GM12892 (cell line): ENCODE results near the gene H6PD.

ENCODE experiments used
- DNase-seq: peaks from one replicate; pipeline ENCODE4 v3.0.0; 2011; ENCODE audit not compliant: insufficient read length
- FAIRE-seq: peaks from 2 replicates; lab custom pipeline; 2011; peaks lifted over from hg19 to GRCh38; lab: Jason Lieb, UNC
- POLR2A ChIP-seq: IDR thresholded peaks from 2 replicates; pipeline ENCODE4 v1.6.1; 2011; ENCODE audit warnings: low read depth, low read length, control low read depth
- POLR2AphosphoS5 ChIP-seq: IDR thresholded peaks from 2 replicates; pipeline ENCODE4 v1.6.1; 2011; ENCODE audit warnings: low read depth, low read length, control low read depth
- TAF1 ChIP-seq: IDR thresholded peaks from 2 replicates; pipeline ENCODE4 v1.6.1; 2011; ENCODE audit warnings: low read depth, mild to moderate bottlenecking, control low read depth, low read length, borderline replicate concordance

Gene H6PD

DNA sequence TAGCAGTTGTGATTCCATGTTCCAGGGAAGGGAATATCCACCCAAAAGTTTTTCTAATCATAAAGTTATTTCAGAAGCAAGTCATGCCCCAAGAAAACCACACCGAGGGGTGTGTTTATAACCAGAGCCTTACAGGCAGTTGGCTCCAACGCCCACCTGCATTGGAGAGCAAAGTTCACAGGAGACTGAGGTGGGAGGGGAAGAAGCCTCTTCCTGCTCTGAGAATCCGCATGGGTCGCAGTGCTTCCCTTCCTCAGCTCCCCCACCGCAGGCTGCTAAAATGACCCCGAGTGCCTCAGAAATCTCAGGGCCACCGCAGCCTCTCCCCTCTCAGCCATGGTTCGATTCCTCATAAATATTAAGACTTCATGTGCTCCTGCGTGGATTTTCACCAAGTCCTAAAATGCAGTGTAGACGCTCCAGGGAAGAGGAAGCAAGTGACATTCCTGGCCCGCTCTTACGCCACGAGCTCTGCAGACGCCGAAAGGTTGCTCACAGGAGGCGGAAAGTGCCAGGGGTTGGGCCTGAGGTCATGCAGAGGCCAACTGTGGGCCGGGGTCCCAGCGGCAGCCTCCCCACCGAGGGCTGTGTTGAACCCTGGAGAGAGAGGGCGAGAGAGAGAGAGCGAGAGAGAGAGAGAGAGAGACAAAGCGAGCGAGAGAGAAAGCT is 44.7 kb downstream of the H6PD start:
- DNase-seq (no peak), FAIRE-seq (no peak)
- TF ChIP-seq POLR2AphosphoS5, result no peak
- no peak for TF ChIP-seq POLR2A
- TF ChIP-seq TAF1, result no peak

- DNase-seq (no peak), FAIRE-seq (no peak)
- no peak for TF ChIP-seq POLR2AphosphoS5
- no peak for TF ChIP-seq TAF1
- TF ChIP-seq POLR2A, result no peak
Measured at GRCh38 chr1:9280015-9280860, 45.7 kb downstream of the H6PD start.

DNA sequence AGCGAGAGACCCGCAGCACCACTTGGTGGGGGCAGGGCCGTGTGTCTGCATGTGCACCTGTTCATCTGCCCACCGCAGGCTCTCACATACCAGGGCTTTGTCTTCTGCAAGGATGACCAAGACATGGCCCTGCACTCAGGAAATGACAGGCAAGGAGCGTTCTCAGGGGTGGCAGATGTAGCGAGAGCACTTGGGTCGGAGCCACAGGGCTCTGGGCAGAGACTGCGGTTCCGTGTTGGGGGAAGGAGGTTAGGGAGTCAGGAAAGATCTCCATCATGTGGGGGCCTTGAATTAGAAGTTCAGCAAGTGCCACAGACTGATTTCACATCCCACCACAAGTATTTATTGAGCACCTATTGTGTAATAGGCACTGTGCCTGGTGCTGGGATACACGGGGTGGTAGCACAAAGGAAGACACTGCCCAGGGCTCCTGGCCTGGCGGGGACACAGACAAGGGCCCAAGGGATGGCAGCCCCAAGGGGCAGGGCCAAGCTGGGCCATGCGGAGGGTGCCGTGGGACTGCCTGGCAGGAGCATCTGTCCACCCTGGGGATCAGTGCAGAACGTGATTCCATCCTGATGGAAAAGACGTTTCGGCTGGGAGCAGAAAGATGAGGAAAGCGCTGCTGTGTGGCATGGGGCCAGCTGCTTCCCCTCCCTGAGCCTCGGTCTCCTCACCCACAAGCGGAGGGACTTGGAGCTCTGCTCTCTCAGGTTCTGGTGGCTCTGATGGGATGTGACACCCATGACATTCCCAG is 46.7 kb downstream of the H6PD start:
- TF ChIP-seq POLR2A, result no peak
- TF ChIP-seq POLR2AphosphoS5, result no peak
- TF ChIP-seq TAF1, result no peak
- FAIRE-seq (peak; percentile 14), DNase-seq (no peak)

DNA sequence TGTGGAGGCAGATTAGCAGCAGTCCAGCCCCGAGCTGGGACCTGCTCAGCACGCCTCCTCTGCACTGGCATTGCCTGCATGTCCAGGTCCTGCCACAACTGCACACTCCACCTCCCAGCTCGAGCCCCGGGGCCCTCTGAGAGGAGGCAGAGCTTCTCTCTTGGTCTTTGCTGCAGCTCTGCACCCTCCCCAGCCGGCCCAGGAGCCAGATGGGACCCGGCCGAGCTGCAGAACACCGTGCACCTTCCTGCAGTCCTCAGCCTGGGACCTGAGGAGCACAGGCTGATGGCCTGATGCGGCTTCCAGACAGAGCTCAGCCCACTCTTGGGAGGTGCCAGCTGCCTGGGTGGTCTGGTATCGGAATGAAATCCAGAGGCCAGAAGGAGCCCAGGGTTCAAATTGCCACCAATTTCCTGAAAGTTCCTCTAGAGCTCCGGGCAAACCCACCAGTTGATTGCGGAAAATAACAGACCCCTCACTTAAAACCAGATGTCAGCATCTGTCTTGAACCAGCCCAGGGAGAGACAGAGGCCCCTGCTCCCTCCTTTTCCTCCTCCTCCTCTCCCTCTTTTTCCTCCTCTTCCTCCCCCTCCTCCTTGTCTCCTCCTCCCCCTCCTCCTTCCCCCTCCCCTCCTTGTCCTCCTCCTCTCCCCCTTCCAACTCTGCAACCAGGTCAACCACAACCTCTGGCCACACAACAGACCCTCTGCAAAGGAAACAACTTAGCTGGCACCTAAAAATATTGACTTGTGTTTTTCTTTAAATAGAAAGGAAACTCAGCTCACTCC is 47.5 kb downstream of the H6PD start:
- no peak for FAIRE-seq
- TF ChIP-seq POLR2A (no peak), TAF1 (no peak), POLR2AphosphoS5 (no peak)
- DNase-seq, result no peak

DNA sequence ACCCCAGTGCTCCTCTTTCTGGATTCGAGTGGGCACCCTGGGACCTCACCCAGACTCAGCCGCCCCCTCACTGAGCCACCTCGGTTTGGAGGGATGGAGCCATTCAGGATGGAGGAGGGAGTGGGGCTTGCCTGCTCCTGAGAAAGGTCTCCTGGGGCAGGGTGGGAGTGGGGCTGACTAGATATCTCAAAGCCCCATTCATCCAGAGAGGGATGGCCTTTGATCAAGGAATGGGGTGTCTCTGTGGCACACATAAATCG is 48.1 kb downstream of the H6PD start:
- DNase-seq, result no peak
- FAIRE-seq, result no peak
- TF ChIP-seq POLR2A, result no peak
- no peak for TF ChIP-seq TAF1
- TF ChIP-seq POLR2AphosphoS5, result no peak

GRCh38 chr1:9284061-9284460 is 49.5 kb downstream of the H6PD start:
- no peak for FAIRE-seq
- TF ChIP-seq POLR2AphosphoS5 (no peak), TAF1 (no peak), POLR2A (no peak)
- DNase-seq, result no peak

DNA sequence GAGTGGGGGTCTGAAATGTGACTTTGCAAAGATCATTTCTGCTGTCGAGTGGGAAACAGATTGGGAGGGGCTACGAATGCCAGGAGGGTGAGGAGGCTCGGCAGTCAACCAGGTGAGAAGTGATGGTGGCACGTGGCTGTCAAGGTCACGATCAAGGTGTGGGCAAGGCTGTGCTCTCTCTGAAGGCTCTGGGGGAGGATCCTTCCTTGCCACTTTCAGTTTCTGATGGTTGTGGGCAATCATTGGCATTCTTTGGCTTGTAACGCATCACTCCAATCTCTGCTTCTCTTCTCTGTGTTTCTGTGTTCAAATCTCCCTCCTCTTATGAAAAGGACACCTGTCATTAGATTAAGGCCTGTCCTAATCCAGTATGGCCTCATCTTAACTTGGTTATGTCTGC is 52.0 kb downstream of the H6PD start:
- DNase-seq, result no peak
- TF ChIP-seq POLR2A (no peak), POLR2AphosphoS5 (no peak), TAF1 (no peak)
- no peak for FAIRE-seq

GRCh38 chr1:9289090-9289534 is 54.5 kb downstream of the H6PD start:
- DNase-seq (no peak), FAIRE-seq (peak; percentile 89)

GRCh38 chr1:9289711-9290485 is 55.3 kb downstream of the H6PD start:
- TF ChIP-seq POLR2AphosphoS5 (no peak), POLR2A (no peak), TAF1 (no peak)
- FAIRE-seq (no peak), DNase-seq (no peak)

More at GRCh38 chr1:9289090-9289534, 54.5 kb downstream of the H6PD start:
- TF ChIP-seq TAF1, result no peak

- DNase-seq, result no peak
- no peak for FAIRE-seq
- TF ChIP-seq TAF1 (no peak), POLR2AphosphoS5 (no peak), POLR2A (no peak)
Measured at GRCh38 chr1:9291914-9292360, 57.4 kb downstream of the H6PD start.
